Colonic mucosa (tissue), 4 donors: Measurements from ENCODE around the gene SYNE3. TPM values are rescaled to one million over a fixed set of nuclear protein-coding genes. Genes with fewer than 3 reads are reported as not detected.

Source experiments
- DNase-seq: peaks from one replicate; pipeline ENCODE4 v3.0.0-alpha.2; 2020
- H3K27ac ChIP-seq: fragments of 200-600 bp; one replicate; pipeline ENCODE4 v1.8.0; 2021
- H3K27me3 ChIP-seq: fragments of 200-600 bp; one replicate; pipeline ENCODE4 v1.8.0; 2021
- H3K36me3 ChIP-seq: fragments of 200-600 bp; one replicate; pipeline ENCODE4 v1.8.0; 2021
- H3K4me1 ChIP-seq: fragments of 200-600 bp; one replicate; pipeline ENCODE4 v1.8.0; 2021; ENCODE audit warnings: mild to moderate bottlenecking
- H3K4me3 ChIP-seq: fragments of 200-600 bp; one replicate; pipeline ENCODE4 v1.8.0; 2021
- H3K9ac ChIP-seq, 2 donors: one replicate each; pipeline ENCODE4 v1.7.0; 2013; ENCODE audit warnings: control low read depth in 2 of 2, low read depth in 2 of 2, low read length in 2 of 2
- H3K9me3 ChIP-seq: fragments of 200-600 bp; one replicate; pipeline ENCODE4 v1.8.0; 2021
- intact Hi-C: fragments of 100-400 bp; cut with DNase I; formaldehyde crosslinking; loops from one replicate; pipeline ENCODE4 v1.14.1; 2022
- total RNA-seq, 2 donors: library from RNA; stranded (reverse); fragmentation: NEBNext Ultra II Directional in 1 of 2; extraction: Animal tissue kit (Norgen Biotek cat#: 25700) in 1 of 2; gene quantifications; one replicate each; pipeline ENCODE4 v1.2.1, GENCODE V29; 2021
- TF ChIP-seq, protein P1 (sequence below): fragments of 200-600 bp; IDR thresholded peaks from one replicate; pipeline ENCODE4 v1.8.0; 2022; ENCODE audit warnings: antibody characterized with exemption, mild to moderate bottlenecking
- donor health status: healthy.
- donor health status: DM: no; HTN: no; CAD: no.
- donor health status: DM: no; HTN: no; CAD: no.

SYNE3 gene
- total RNA-seq, 2 donors from 2014 or later = 7.3 to 9.5 TPM

DNA sequence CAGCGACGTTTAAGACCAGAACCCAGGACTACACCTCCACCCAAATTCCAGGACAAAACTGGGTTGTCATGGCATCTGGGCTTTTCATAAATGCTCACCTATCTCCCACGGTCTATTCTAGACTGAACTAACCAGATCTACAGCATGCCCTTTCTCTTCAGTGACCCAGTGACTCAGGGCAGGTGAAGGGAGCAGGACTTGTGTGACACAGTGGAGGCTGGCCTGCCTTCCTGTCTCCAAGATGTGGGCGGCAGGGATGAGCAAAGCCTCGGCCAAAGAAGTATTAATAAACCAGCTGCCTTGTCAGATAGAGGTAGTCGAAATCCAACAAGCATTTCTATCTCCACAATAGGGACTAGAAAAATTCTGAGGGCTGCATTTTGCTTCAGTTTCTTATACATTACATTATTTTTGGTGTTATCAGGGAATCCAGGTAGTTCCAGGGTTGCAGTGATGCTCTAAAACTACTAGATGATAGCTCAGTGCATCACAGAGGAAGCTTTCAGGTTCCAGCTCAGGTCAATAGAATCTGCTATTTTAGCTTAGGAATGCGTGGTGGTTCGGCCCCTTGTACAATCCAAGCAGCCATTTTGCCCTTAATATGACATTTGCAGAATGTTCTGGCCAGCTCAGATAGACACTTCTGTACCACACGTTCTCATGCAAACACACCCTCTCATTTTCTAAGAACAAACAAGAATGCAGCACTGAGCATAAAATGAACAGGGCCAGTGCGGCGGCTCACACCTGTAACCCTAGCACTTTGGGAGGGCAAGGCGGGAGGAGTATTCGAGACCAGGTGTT lies 14.2 kb upstream of the SYNE3 start:
- Histone ChIP-seq H3K9me3 (no peaks in the 10 kb centered on the region), H3K4me1 (peaks cover 5% of the 10 kb centered on the region), H3K27me3 (no peaks in the 10 kb centered on the region), H3K27ac (no peak overlapping the region), H3K9ac (no peak overlapping the region), H3K36me3 (no peaks in the 10 kb centered on the region), H3K4me3 (no peak overlapping the region)
- intact Hi-C loops = no loop called here
- no peak for DNase-seq
- TF ChIP-seq, protein P1, sequence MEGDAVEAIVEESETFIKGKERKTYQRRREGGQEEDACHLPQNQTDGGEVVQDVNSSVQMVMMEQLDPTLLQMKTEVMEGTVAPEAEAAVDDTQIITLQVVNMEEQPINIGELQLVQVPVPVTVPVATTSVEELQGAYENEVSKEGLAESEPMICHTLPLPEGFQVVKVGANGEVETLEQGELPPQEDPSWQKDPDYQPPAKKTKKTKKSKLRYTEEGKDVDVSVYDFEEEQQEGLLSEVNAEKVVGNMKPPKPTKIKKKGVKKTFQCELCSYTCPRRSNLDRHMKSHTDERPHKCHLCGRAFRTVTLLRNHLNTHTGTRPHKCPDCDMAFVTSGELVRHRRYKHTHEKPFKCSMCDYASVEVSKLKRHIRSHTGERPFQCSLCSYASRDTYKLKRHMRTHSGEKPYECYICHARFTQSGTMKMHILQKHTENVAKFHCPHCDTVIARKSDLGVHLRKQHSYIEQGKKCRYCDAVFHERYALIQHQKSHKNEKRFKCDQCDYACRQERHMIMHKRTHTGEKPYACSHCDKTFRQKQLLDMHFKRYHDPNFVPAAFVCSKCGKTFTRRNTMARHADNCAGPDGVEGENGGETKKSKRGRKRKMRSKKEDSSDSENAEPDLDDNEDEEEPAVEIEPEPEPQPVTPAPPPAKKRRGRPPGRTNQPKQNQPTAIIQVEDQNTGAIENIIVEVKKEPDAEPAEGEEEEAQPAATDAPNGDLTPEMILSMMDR = no peak

DNA sequence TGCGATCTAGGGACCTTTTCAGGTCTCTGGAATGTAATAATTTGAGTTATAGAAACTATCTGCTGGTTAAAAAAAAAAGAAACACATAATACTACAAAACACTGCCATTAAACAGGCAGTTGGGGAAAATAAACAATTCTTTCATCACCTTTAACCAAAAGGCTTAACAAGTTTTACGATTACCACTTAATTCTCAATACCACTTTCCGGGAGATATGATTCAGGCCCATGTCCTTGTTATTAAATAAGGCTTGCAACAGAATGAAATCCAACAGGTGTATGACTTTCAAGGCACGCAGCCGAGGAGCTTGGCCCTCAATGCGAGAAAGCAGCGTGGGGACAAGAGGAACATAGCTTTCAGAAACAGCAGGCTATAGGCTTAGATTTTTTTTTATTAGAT lies 12.8 kb upstream of the SYNE3 start:
- no peak overlapping the region for H3K9ac ChIP-seq
- H3K27me3 ChIP-seq = no peaks in the 10 kb centered on the region
- DNase-seq = no peak
- no peaks in the 10 kb centered on the region for H3K36me3 ChIP-seq
- TF ChIP-seq, protein P1 = no peak
- no peaks in the 10 kb centered on the region for H3K9me3 ChIP-seq
- H3K27ac ChIP-seq = no peak overlapping the region
- H3K4me1 ChIP-seq = peaks cover 5% of the 10 kb centered on the region
- intact Hi-C loops = no loop called here
- H3K4me3 ChIP-seq = no peak overlapping the region

DNA sequence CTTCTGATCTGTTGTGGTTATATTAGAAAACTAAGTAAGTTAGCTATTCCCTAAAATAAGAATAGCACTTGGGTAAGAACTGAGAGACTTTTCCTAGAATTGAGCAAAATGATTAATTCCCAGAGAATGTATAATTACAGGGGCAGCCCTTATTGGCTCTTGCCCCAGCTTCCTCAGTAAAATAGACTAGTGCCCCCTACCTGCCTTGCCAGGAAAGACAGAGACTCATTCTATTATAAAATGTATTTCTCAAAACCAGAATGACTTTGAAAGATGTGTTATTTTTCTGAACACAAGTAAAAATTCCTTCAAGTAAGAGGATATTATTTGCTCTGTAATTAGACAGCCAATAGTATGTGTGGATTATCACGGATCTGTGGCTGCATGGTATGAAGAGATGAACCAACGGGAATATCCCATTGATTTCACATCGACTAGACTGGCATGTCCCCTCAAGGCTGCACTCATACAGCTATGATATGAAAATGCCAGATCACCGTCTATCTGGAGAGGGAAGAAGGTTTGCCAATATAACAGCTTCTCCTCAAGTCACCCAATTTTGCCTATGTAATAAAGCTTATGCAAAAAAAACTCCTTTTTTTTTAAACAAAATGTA lies 11.0 kb upstream of the SYNE3 start:
- no peak overlapping the region for H3K9ac ChIP-seq
- peak; percentile 76 for DNase-seq
- no peaks in the 10 kb centered on the region for H3K27me3 ChIP-seq
- H3K9me3 ChIP-seq = no peaks in the 10 kb centered on the region
- peak overlapping the region; percentile 19 for H3K27ac ChIP-seq
- no peaks in the 10 kb centered on the region for H3K36me3 ChIP-seq
- TF ChIP-seq, protein P1 = peak; percentile 86
- peaks cover 11% of the 10 kb centered on the region for H3K4me1 ChIP-seq
- intact Hi-C loops = loop anchor here (2.0 kb wide), 1 partner anchor 85 kb away; no protein-coding TSS in a partner anchor
- no peak overlapping the region for H3K4me3 ChIP-seq

DNA sequence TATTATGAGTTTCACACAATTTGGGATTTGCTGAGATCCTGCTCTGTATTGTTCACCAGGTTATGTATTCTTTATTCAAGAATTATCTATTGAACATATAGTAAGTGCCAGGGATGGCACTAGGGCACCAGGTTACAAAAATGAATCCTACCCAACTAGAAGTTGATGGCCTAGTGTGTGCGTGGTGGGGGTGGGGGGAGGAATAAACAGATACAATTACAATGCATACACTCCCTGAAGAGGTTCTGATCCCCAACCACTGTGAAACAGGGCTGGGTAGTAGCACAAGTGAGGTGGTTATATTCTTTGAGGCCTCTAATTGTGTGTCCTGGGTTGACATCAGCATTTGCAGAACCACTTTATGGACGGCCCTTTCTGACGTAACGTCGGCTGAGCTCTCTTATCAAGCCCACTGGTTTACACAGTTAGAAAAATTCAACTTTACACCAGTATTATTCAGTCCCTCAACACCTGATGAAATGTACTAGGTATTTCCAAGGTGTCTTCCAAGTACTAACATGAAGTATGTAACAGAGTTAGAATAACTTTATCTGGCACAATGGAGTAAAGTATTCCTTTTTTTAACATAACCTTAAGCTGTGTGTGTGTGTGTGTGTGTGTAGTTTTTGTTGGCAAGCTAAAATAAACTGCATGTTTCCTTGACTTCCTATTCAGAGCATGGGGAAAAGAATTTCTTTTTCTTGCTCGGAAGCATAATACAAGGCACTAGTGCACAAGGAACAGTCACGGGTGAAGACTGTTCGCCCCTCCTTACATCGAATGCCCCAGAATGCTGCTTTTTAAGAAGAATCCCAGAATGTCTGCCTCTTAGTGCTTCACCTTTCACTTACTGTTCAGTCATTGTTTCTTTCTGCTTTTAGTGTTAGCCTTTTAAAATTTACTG lies 10.3 kb upstream of the SYNE3 start:
- H3K4me1 ChIP-seq = peaks cover 11% of the 10 kb centered on the region
- DNase-seq = no peak
- H3K9ac ChIP-seq = no peak overlapping the region

More for the DNA sequence above, 10.3 kb upstream of the SYNE3 start:
- intact Hi-C loops = loop anchor here (2.0 kb wide), 1 partner anchor 84 kb away; no protein-coding TSS in a partner anchor
- H3K27me3 ChIP-seq = no peaks in the 10 kb centered on the region
- peak overlapping the region; percentile 19 for H3K27ac ChIP-seq
- H3K4me3 ChIP-seq = no peak overlapping the region
- no peaks in the 10 kb centered on the region for H3K36me3 ChIP-seq
- H3K9me3 ChIP-seq = no peaks in the 10 kb centered on the region
- TF ChIP-seq, protein P1 = no peak
